HG02571 (cell line): ENCODE measurements around the gene ASB10.

ENCODE experiments used
- ATAC-seq: cut with Tn5 transposase; IDR thresholded peaks from one replicate; pipeline ENCODE4 v1.9.1; 2021; ENCODE audit warnings: mild to moderate bottlenecking, moderate library complexity; ENCODE audit not compliant: unreplicated experiment

The ASB10 gene, protein sequence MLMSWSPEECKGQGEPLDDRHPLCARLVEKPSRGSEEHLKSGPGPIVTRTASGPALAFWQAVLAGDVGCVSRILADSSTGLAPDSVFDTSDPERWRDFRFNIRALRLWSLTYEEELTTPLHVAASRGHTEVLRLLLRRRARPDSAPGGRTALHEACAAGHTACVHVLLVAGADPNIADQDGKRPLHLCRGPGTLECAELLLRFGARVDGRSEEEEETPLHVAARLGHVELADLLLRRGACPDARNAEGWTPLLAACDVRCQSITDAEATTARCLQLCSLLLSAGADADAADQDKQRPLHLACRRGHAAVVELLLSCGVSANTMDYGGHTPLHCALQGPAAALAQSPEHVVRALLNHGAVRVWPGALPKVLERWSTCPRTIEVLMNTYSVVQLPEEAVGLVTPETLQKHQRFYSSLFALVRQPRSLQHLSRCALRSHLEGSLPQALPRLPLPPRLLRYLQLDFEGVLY

DNA sequence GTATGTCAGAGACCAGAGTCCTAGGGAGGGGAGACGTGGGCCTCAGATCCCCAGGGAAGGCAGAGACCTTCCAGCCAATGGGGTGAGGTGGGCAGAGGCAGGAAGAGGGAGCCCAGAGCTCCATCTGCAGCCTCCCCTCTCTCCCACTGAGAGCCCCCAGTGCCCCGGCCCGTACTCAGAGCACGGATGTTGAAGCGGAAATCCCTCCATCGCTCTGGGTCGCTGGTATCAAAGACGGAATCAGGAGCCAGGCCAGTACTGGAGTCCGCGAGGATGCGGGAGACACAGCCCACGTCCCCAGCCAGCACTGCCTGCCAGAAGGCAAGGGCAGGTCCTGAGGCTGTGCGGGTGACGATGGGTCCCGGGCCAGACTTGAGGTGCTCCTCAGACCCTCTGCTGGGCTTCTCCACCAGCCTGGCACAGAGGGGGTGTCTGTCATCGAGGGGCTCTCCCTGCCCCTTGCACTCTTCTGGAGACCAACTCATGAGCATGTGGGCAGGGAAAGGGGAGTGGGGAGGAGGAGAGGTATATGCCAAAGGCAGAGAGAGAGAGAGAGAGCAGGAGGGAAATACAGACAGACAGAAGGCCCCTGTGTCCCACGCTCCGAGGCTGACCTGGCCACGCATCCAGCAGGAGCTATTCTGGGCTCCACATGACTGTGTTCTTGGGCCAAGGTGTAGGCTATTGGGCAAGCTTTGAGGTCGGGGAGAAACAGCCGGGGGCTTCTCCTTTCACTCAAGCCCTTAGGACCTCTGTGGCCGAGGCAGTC is at the start of gene ASB10:
TSS of gene ASB10 (minus strand) at position 611 of the 769 bp plus-strand sequence. CDS start at position 491, 120 bp downstream.
- ATAC-seq, result no peak

DNA sequence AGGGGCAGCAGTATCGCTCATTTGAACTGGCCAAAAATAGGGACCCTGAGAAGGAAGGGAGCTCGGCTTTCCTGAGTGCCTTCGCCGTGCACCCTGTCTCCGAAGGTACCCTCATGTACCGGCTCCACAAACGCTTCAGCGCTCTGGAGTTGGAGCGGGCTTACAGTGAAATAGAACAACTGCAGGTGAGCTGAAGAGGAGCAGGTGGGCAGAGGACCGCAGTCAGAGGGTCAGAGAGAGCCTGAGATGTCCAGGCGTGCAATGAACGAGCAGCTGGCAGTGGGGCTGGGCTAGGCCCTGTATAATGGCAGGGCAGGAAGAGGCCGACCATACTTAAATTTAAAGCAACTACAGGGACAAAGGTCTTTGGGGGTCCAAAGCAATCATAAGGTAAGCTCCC is 49.4 kb upstream of the ASB10 start:
- no peak for ATAC-seq

GRCh38 chr7:151235091-151235787 is 48.2 kb upstream of the ASB10 start:
- no peak for ATAC-seq

GRCh38 chr7:151233804-151234203 is 46.8 kb upstream of the ASB10 start:
- no peak for ATAC-seq

DNA sequence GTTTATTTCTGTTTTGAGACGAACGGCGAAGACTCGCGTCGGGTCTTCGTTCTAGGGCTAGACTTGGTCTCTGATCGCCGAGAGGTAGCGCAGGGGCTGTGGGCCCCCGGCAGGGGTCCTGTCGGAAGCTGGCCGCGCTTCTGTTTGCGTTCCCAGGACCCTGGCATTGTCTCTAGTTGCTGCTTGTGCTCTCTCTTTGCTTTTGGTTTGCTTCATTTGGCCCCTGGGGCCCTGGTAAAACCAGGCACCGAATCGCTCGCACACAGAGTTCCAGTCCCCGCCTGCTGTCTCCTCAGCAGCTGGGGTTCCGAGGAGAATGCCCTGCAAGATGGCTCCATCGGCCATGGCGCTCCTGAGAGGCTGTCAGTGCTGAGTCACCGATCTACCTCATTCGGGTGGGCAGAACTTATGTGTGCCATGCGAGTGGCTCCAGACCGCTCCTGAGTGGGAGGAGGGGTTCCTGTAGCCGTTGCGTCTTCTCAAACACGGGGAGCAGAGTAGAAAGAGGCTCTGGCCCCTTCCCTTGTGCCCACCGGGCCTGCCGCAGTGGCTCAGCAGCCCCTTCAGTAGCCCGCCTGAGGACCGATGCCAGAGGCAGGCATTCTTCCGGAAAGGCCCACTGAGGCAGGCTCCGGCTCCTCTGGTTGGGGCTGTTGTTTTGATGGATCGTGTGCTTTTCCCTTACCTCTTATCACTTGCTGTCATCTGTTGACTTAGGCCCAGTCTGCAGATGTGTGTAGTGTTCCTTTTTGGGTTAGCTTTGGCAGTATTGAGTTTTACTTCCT is 46.1 kb upstream of the ASB10 start:
- ATAC-seq, result peak; percentile 38

GRCh38 chr7:151232091-151232916 is 45.3 kb upstream of the ASB10 start, which contains the start of gene CHPF2:
TSS of gene CHPF2 (plus strand) at chr7:151232483. CDS start at chr7:151234012, 1,529 bp downstream.
- peak; percentile 97 for ATAC-seq

DNA sequence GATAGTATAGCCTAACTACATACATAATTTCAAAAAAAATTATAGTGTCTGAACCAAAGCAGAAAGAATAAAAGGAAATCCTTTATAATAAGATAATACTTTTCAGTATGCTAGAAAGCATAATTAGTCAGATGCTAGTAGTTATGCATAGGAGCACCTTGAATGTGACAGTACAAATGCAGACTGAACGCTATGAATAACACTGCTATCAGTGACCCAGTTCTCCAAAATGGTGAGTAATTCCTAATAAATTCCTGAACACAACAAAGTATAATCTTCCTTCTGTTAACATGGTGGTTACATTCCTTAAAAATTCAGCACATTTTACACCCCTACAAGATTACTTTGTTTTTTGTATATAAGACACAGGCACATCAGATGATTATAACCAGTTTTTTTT is 44.0 kb upstream of the ASB10 start:
- ATAC-seq, result no peak

- no peak for ATAC-seq
These were observed 42.2 kb upstream of the ASB10 start for GRCh38 chr7:151229249-151229648.

DNA sequence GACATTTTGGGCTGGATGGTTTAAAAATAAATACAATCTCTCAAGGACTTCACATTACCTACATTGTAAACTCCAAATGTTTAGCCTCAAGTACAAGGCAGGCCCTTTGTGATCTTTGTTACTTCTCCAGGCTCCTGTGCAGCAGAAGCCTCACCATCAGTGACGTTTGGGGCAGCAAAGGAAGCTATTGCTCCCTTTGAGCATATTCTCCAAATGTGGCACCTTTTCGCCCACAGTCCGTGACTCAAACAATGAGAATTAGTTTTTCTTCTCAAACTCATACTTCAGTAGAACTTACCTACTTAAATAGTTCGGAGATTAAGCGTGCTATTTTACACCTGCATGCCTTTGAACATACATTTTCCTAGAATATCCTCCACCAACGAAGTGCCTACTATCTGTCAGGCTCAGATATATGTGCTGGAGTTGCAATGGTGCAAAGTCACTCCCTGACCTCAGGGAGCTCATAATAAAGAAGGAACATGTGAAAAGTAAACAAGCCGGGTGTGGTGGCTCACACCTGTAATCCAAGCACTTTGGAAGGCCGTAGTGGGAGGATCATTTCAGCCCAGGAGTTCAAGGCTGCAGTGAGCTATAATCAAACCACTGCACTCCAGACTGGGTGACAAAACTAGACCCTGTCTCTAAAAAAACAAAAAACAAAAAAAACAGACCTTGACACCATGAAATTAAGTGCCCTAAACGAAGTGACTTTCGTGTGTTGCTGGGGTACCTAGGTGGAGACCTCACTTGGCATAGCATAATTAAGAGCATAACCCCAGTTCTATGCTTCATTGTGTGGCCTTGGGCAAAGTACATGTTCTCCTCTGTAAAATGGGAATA is 41.2 kb upstream of the ASB10 start:
- ATAC-seq, result no peak

DNA sequence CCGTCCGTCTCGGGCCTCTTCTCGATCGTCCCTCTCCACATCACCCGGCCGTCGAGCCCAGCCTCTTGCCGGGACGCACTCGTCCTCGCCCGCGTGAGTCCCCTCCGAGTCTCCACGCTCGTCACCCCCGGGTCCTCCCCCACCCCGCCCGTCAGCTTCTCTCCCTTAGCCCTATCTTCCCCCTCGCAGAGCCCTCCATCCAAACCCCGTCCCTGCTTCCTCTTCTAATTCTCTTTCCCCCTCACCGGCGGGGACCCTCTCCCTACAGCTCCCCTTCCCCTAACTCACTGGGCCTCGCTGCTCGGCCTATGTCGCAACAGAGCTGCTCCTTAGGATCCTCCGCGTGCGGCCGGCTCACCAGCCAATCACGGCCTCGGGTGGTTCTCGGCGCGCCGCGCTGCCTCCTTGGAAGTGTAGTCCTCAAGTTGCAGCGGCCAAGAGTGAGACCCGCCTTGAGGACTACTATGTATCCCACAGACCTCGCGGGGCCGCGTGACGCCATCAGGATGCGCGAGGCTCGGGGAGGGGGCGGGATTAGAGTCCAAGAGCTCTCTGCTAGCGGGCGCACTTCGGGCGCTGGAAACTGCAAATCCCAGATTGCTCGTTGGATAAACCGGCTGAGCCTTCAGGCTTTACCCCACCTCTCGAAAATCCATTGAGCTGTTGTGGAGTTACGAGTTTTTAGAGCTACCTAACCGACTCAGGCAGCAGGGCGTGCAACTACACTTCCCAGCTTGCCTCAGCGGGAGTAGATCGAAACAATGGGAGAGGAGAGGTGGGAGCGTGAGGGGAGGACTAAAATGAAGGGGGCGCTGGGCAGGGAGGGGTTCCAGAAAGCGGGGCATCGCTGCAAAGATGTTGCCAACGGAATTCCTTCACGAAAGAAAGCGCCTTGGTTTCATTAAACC is 40.1 kb upstream of the ASB10 start, which contains the start of gene ABCF2:
TSS of gene ABCF2 (minus strand) at position 331 of the 908 bp plus-strand sequence. CDS start 747 bp downstream, outside the sequence.
- ATAC-seq, result peak; percentile 100

DNA sequence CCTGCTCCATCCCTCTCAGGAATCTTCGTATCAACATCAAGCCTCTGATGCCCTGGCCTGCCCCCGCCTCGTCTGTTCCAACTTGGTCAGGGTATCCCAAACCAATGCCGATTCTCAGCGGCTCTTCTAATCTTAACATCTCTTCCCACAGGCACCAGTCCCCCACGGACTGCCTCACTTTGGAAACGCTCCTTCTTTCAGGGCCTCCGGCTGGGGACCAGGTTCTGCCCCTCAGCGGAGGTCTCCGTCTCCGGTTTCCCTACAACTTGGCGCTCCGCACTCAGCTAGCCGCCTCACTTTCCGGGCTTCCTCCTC is 39.5 kb upstream of the ASB10 start:
- ATAC-seq, result no peak

DNA sequence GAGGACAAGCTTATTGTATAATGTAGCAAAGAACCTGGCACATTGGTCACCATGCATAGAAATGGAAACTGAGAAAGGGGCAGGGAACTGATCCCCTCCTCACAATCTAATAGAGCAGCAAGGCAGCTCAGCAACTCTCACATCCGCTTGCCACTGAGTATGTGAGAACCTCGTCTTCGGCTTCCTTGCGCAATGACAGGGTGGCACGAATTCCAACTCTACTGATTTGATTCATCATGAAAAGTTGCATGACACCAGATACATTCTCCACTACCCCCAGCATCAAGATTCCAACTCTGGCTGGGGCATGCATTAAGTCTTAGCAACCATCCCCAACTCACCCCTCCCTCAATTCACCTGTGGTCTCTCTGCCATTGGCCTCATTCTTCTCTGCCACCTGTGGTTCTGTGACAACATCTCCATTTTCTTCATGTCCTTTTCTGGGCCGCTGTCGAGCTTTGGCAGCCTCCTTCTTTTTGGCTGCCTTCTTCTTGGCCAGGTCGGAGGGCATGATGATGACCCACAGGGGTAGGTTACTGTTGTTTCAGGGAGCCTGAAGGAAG is 39.0 kb upstream of the ASB10 start:
- ATAC-seq, result no peak

DNA sequence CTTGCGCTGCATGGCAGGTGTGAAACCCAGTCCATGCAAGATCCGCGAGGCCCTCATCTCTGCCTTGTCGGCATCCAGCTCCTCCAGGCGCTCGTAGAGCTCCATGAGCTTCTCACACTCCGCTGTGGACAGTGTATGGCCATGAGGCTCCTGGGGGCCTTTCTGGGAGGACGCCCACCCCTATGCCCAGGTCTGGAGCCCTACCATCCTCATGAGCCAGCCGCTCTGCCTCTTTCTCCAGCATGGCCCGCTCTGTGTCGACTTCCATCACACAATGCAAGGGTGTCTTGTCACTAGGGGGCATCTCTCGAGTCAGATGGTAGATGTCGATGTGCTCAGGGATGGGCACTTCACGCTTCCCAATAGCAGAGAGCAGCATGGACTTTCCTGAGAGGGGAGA is 36.7 kb upstream of the ASB10 start:
- ATAC-seq, result no peak

GRCh38 chr7:151218170-151218569 is 31.1 kb upstream of the ASB10 start:
- ATAC-seq, result no peak

GRCh38 chr7:151215396-151215795 is 28.3 kb upstream of the ASB10 start:
- no peak for ATAC-seq

DNA sequence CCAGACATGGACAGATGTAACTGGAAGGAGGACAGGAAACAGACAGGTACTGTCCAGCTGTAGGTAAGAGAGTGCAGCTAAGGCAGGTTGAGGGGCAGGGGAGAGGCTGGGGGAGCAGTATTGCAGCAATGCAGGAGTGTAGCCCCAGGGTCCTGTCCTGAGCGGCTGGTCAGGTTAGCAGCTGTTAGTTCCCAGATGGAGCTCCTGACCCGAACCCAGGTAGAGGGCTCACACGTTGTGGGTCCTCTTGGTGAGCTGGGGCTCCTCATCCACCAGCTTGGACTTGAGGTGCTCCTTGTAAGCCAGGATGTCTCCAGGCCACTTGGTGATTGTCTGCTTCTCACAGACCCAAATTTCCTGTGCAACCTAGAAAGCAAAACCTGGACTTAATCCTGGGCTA is 26.8 kb upstream of the ASB10 start:
- ATAC-seq, result no peak

- no peak for ATAC-seq
These were observed 25.6 kb upstream of the ASB10 start for GRCh38 chr7:151212626-151213025.
